Astrocyte (in vitro differentiated cells and primary cell): ENCODE data around the gene CCL11. TPM values are rescaled to one million over a fixed set of nuclear protein-coding genes. Genes with fewer than 3 reads are reported as not detected.

ENCODE experiments used
- DNase-seq: peaks from one replicate; pipeline ENCODE4 v3.0.0-alpha.2; 2010; ENCODE audit warnings: low read depth
- FAIRE-seq: peaks from 2 replicates; lab custom pipeline; 2011; peaks lifted over from hg19 to GRCh38; lab: Jason Lieb, UNC
- H2AFZ ChIP-seq: 2 replicates; pipeline ENCODE4 v1.6.0; 2012; ENCODE audit warnings: low read depth, low read length, inconsistent platforms
- H3K27ac ChIP-seq: 2 replicates; pipeline ENCODE4 v1.5.1; 2011; ENCODE audit warnings: low read depth, low read length, inconsistent platforms
- H3K27me3 ChIP-seq: 2 replicates; pipeline ENCODE4 v1.6.0; 2011; ENCODE audit warnings: low read length, inconsistent platforms; ENCODE audit not compliant: insufficient read depth
- H3K36me3 ChIP-seq: 2 replicates; pipeline ENCODE4 v1.5.1; 2011; ENCODE audit warnings: low read length, inconsistent platforms; ENCODE audit not compliant: insufficient read depth
- H3K4me1 ChIP-seq: 2 replicates; pipeline ENCODE4 v1.5.1; 2011; ENCODE audit warnings: low read length, inconsistent platforms; ENCODE audit not compliant: insufficient read depth
- H3K4me2 ChIP-seq: 2 replicates; pipeline ENCODE4 v1.6.0; 2012; ENCODE audit warnings: low read length, inconsistent platforms
- H3K4me3 ChIP-seq: 2 replicates; pipeline ENCODE4 v1.5.1; 2011; ENCODE audit warnings: low read depth, mild to moderate bottlenecking, low read length, inconsistent platforms; ENCODE audit not compliant: insufficient read depth
- H3K79me2 ChIP-seq: 2 replicates; pipeline ENCODE4 v1.6.0; 2012; ENCODE audit warnings: mild to moderate bottlenecking, low read length, inconsistent platforms; ENCODE audit not compliant: insufficient read depth
- H3K9ac ChIP-seq: 2 replicates; pipeline ENCODE4 v1.6.0; 2012; ENCODE audit warnings: mild to moderate bottlenecking, low read length, inconsistent platforms
- H3K9me3 ChIP-seq: 2 replicates; pipeline ENCODE4 v1.5.1; 2012; ENCODE audit warnings: low read depth, mild to moderate bottlenecking, low read length, inconsistent platforms; ENCODE audit not compliant: insufficient read depth
- H4K20me1 ChIP-seq: 2 replicates; pipeline ENCODE4 v1.6.0; 2012; ENCODE audit warnings: low read length, inconsistent platforms; ENCODE audit not compliant: insufficient read depth
- H3K27ac Mint-ChIP-seq: one replicate; pipeline ENCODE4 v1.8.0; 2021; ENCODE audit warnings: mild to moderate bottlenecking, mixed read lengths; ENCODE audit not compliant: unreplicated experiment
- H3K27me3 Mint-ChIP-seq: one replicate; pipeline ENCODE4 v1.8.0; 2021; ENCODE audit warnings: low read depth, mixed read lengths; ENCODE audit not compliant: unreplicated experiment
- H3K36me3 Mint-ChIP-seq: one replicate; pipeline ENCODE4 v1.8.0; 2021; ENCODE audit warnings: low read depth, mixed read lengths; ENCODE audit not compliant: unreplicated experiment
- H3K4me1 Mint-ChIP-seq: one replicate; pipeline ENCODE4 v1.8.0; 2021; ENCODE audit warnings: low read depth, mixed read lengths; ENCODE audit not compliant: unreplicated experiment
- H3K4me3 Mint-ChIP-seq: one replicate; pipeline ENCODE4 v1.8.0; 2021; ENCODE audit warnings: mild to moderate bottlenecking, moderate library complexity, mixed read lengths; ENCODE audit not compliant: unreplicated experiment
- H3K9me3 Mint-ChIP-seq: one replicate; pipeline ENCODE4 v1.8.0; 2021; ENCODE audit warnings: mild to moderate bottlenecking, mixed read lengths; ENCODE audit not compliant: unreplicated experiment
- EZH2 ChIP-seq: IDR thresholded peaks from 2 replicates; pipeline ENCODE4 v1.6.1; 2012; ENCODE audit warnings: mild to moderate bottlenecking, low read length, inconsistent platforms; ENCODE audit not compliant: insufficient read depth
- total RNA-seq: library from RNA; stranded (reverse); gene quantifications from 2 replicates; pipeline ENCODE4 v1.2.1, GENCODE V29; 2021
- TF ChIP-seq, protein P1 (sequence below): IDR thresholded peaks from 2 replicates; pipeline ENCODE4 v1.5.1; 2011; ENCODE audit warnings: low read depth, mild to moderate bottlenecking, inconsistent platforms, low read length, moderate library complexity; ENCODE audit not compliant: insufficient read depth

The CCL11 gene
- total RNA-seq, 1 donor from 2014 or later, result not detected

DNA sequence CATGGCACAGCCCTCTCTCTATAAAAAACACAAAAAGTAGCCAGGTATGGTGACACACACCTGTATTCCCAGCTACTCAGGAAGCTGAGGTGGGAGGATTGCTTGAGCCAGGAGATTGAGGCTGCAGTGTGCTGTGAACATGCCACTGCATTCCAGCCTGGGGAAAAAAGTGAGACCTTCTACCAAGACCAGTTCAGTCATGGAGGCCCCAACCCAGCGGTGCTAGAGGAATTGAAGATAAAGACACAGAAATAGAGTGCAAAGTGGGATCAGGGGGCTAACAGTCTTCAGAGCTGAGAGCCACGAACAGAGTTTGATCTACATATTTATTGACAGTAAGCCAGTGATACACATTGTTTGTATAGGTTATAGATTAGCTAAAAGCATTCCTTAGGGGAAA is 18.1 kb downstream of the CCL11 start:
- H3K4me1 Mint-ChIP-seq, result peaks cover 35% of the 10 kb centered on the region
- no peak overlapping the region for H3K27ac Mint-ChIP-seq
- H3K9ac ChIP-seq, result no peak overlapping the region

DNA sequence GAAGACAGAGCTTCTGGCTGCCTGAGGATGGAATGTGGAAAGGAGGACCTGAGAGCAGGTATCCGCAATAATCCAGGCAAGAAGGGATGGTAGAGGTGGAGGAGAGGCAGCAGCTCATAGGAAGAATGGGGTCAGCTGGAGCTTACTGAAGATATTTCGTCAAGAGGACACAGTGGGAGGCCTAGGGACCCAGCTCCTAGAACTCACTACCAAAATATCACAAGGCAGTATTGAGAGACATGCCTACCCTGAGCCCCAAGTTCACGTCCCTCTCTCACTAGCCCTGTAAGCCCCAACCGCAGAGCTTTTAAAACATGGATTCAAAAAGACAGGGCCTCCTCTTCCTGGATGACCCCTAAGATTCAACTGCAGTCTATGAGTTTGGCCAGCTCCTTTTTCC is 19.5 kb downstream of the CCL11 start:
- no peak overlapping the region for H3K27ac Mint-ChIP-seq
- no peak overlapping the region for H3K4me2 ChIP-seq
- H3K27me3 ChIP-seq, result no peaks in the 10 kb centered on the region
- H3K4me1 Mint-ChIP-seq, result peaks cover 20% of the 10 kb centered on the region
- TF ChIP-seq, protein P1, sequence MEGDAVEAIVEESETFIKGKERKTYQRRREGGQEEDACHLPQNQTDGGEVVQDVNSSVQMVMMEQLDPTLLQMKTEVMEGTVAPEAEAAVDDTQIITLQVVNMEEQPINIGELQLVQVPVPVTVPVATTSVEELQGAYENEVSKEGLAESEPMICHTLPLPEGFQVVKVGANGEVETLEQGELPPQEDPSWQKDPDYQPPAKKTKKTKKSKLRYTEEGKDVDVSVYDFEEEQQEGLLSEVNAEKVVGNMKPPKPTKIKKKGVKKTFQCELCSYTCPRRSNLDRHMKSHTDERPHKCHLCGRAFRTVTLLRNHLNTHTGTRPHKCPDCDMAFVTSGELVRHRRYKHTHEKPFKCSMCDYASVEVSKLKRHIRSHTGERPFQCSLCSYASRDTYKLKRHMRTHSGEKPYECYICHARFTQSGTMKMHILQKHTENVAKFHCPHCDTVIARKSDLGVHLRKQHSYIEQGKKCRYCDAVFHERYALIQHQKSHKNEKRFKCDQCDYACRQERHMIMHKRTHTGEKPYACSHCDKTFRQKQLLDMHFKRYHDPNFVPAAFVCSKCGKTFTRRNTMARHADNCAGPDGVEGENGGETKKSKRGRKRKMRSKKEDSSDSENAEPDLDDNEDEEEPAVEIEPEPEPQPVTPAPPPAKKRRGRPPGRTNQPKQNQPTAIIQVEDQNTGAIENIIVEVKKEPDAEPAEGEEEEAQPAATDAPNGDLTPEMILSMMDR, result no peak
- TF ChIP-seq EZH2, result no peak
- H4K20me1 ChIP-seq, result no peaks in the 10 kb centered on the region
- H3K27me3 Mint-ChIP-seq, result peaks cover 7% of the 10 kb centered on the region
- no peak for FAIRE-seq
- no peaks in the 10 kb centered on the region for H3K36me3 Mint-ChIP-seq
- DNase-seq, result no peak
- no peak overlapping the region for H2AFZ ChIP-seq
- H3K9ac ChIP-seq, result no peak overlapping the region
- no peaks in the 10 kb centered on the region for H3K9me3 Mint-ChIP-seq
- H3K36me3 ChIP-seq, result no peaks in the 10 kb centered on the region
- H3K27ac ChIP-seq, result no peak overlapping the region
- no peak overlapping the region for H3K4me3 ChIP-seq
- no peaks in the 10 kb centered on the region for H3K9me3 ChIP-seq
- no peaks in the 10 kb centered on the region for H3K79me2 ChIP-seq
- no peak overlapping the region for H3K4me3 Mint-ChIP-seq
- peaks cover 22% of the 10 kb centered on the region for H3K4me1 ChIP-seq

More for the DNA sequence above, 18.1 kb downstream of the CCL11 start:
- DNase-seq (no peak), FAIRE-seq (no peak)
- H3K9me3 ChIP-seq, result no peaks in the 10 kb centered on the region
- no peak overlapping the region for H3K4me3 Mint-ChIP-seq
- no peak overlapping the region for H3K27ac ChIP-seq
- H3K9me3 Mint-ChIP-seq, result peaks cover 2% of the 10 kb centered on the region
- no peak overlapping the region for H2AFZ ChIP-seq
- no peaks in the 10 kb centered on the region for H3K79me2 ChIP-seq
- no peaks in the 10 kb centered on the region for H3K27me3 ChIP-seq
- no peak for TF ChIP-seq EZH2
- TF ChIP-seq, protein P1, result no peak
- no peaks in the 10 kb centered on the region for H3K36me3 Mint-ChIP-seq
- H3K4me2 ChIP-seq, result no peak overlapping the region
- no peaks in the 10 kb centered on the region for H3K36me3 ChIP-seq
- peaks cover 30% of the 10 kb centered on the region for H3K4me1 ChIP-seq
- no peak overlapping the region for H3K4me3 ChIP-seq
- H4K20me1 ChIP-seq, result no peaks in the 10 kb centered on the region
- peaks cover 4% of the 10 kb centered on the region for H3K27me3 Mint-ChIP-seq

DNA sequence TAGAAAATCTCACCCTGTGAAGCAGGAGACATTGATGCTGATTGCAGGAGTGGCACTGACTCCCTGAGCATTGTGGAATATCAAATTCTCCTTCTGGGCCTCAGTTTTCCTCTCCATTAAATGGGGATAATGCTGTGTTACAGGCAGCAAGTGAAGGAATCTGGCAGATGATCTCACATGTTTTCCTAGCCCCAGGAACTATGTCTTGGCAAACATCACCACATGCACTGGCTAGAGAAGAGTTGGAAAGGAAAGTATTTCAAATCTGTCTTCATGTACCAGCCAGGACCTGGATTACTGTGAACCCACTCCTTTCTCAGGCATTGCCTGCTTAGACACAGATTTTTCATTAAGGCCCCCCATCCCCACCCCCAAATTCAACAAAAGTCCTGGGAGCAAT is 20.1 kb downstream of the CCL11 start:
- no peak overlapping the region for H3K4me3 ChIP-seq
- no peak overlapping the region for H3K27ac Mint-ChIP-seq
- FAIRE-seq, result no peak
- no peaks in the 10 kb centered on the region for H3K9me3 ChIP-seq
- no peak for TF ChIP-seq EZH2
- TF ChIP-seq, protein P1, result no peak
- no peaks in the 10 kb centered on the region for H3K36me3 Mint-ChIP-seq
- peaks cover 15% of the 10 kb centered on the region for H3K4me1 Mint-ChIP-seq
- H4K20me1 ChIP-seq, result no peaks in the 10 kb centered on the region
- no peak overlapping the region for H2AFZ ChIP-seq
- H3K4me2 ChIP-seq, result no peak overlapping the region
- H3K27me3 ChIP-seq, result no peaks in the 10 kb centered on the region
- H3K36me3 ChIP-seq, result no peaks in the 10 kb centered on the region
- H3K9me3 Mint-ChIP-seq, result no peaks in the 10 kb centered on the region
- H3K27me3 Mint-ChIP-seq, result peaks cover 7% of the 10 kb centered on the region
- peak; percentile 21 for DNase-seq
- H3K4me1 ChIP-seq, result peaks cover 17% of the 10 kb centered on the region
- H3K79me2 ChIP-seq, result no peaks in the 10 kb centered on the region
- H3K27ac ChIP-seq, result no peak overlapping the region
- no peak overlapping the region for H3K4me3 Mint-ChIP-seq
- no peak overlapping the region for H3K9ac ChIP-seq
